Sigmoid colon (tissue), 7 donors: ENCODE measurements around the gene CD33. TPM values are rescaled to one million over a fixed set of nuclear protein-coding genes. Genes with fewer than 3 reads are reported as not detected.

Source experiments
- DNase-seq: peaks from one replicate; pipeline ENCODE4 v3.0.0-alpha.2; 2019
- H3K27ac ChIP-seq, 4 donors: fragments of 200-600 bp; sonication (generic); one replicate each; pipeline ENCODE4 v1.5.1; 2016 to 2019; ENCODE audit warnings: mild to moderate bottlenecking in 1 of 4
- H3K27me3 ChIP-seq, 3 donors: fragments of 200-600 bp; sonication (generic); one replicate each; pipeline ENCODE4 v1.5.1; 2019; ENCODE audit warnings: mild to moderate bottlenecking in 1 of 3
- H3K36me3 ChIP-seq, 4 donors: fragments of 200-600 bp; sonication (generic); one replicate each; pipeline ENCODE4 v1.5.1; 2016 to 2019
- H3K4me1 ChIP-seq, 4 donors: fragments of 200-600 bp; sonication (generic); one replicate each; pipeline ENCODE4 v1.5.1; 2017 to 2019
- H3K4me3 ChIP-seq, 4 donors: fragments of 200-600 bp; sonication (generic); one replicate each; pipeline ENCODE4 v1.5.1; 2017 to 2019; ENCODE audit warnings: mild to moderate bottlenecking in 2 of 4, moderate library complexity in 1 of 4
- H3K9me3 ChIP-seq, 4 donors: fragments of 200-600 bp in 3 of 4; sonication (generic) in 3 of 4; one replicate each; pipeline versions ENCODE4 v1.5.1 to v1.6.1; 2013 to 2019
- CTCF ChIP-seq, 4 experiments: fragments of 450-650 bp in 3 of 4; fragments of 200-600 bp in 1 of 4; IDR thresholded peaks; one replicate each; pipeline ENCODE4 v1.5.1; 2016 to 2019; ENCODE audit warnings: antibody characterized with exemption in 4 of 4, mild to moderate bottlenecking in 3 of 4, moderate library complexity in 2 of 4
- EP300 ChIP-seq, 4 donors: sonication (generic); formaldehyde crosslinking; IDR thresholded peaks; one replicate each; pipeline ENCODE4 v1.6.1; 2017; ENCODE audit warnings: antibody characterized with exemption in 4 of 4
- POLR2A ChIP-seq, 2 donors: fragments of 450-650 bp; IDR thresholded peaks; one replicate each; pipeline ENCODE4 v1.6.1; 2016; ENCODE audit warnings: antibody characterized with exemption in 2 of 2, mild to moderate bottlenecking in 2 of 2, moderate library complexity in 2 of 2
- POLR2AphosphoS5 ChIP-seq, 4 donors: sonication (generic); formaldehyde crosslinking; IDR thresholded peaks; one replicate each; pipeline ENCODE4 v1.6.1; 2017; ENCODE audit warnings: antibody characterized with exemption in 4 of 4
- WGBS, 2 donors: extraction: QIAGEN DNeasy Blood & Tissue Kit; methylation state at CpG; one replicate each; pipeline ENCODE4 v1.1.7; 2013; 5-methylcytosine and 5-hydroxymethylcytosine counted together
- intact Hi-C: fragments of 100-400 bp; cut with DNase I; formaldehyde crosslinking; loops from one replicate; pipeline ENCODE4 v1.15.1; 2023
- polyA plus RNA-seq, 3 donors: library from polyadenylated mRNA; stranded (reverse); fragments of 200-250 nt; gene quantifications; one replicate each; pipeline ENCODE4 v1.2.3, GENCODE V29; 2013
- total RNA-seq, 4 donors: library from RNA; depleted of rRNA; stranded (reverse); fragments of >200 nt; gene quantifications; one replicate each; pipeline ENCODE4 v1.1.0, GENCODE V29; 2016
- donor health status: healthy with polysubstance abuse.
- donor health status: Bipolar disorder and iron deficiency.
- donor health status: healthy.

Gene CD33
- total and polyA plus RNA-seq, 7 donors: 2.5 to 8.1 (median 4.2) TPM

GRCh38 chr19:51227326-51227725 lies 2.4 kb downstream of the CD33 start:
- no peak for DNase-seq

GRCh38 chr19:51227966-51228365 lies 3.1 kb downstream of the CD33 start:
- H3K9me3 ChIP-seq: no peaks in the 10 kb centered on the region
- intact Hi-C loops: no loop called here
- no peaks in the 10 kb centered on the region for H3K4me1 ChIP-seq
- no peak for DNase-seq
- H3K27ac ChIP-seq: no peak overlapping the region
- TF ChIP-seq CTCF (IDR thresholded peaks at IDR 0.05): no peak
- no peak for TF ChIP-seq POLR2AphosphoS5 (IDR thresholded peaks at IDR 0.05)
- no peak for TF ChIP-seq POLR2A (IDR thresholded peaks at IDR 0.05)
- TF ChIP-seq EP300 (IDR thresholded peaks at IDR 0.05): no peak
- 92 to 95% methylated on average over 2 of the region's 2 CpGs for WGBS, 2 donors
- no peaks in the 10 kb centered on the region for H3K36me3 ChIP-seq
- H3K4me3 ChIP-seq: no peak overlapping the region
- H3K27me3 ChIP-seq: no peaks in the 10 kb centered on the region

More at GRCh38 chr19:51227326-51227725, 2.4 kb downstream of the CD33 start:
- WGBS, 2 donors: 57 to 64% methylated on average over 2 of the region's 2 CpGs
- Histone ChIP-seq H3K4me1 (no peaks in the 10 kb centered on the region), H3K27ac (no peak overlapping the region), H3K36me3 (no peaks in the 10 kb centered on the region), H3K4me3 (no peak overlapping the region), H3K9me3 (no peaks in the 10 kb centered on the region), H3K27me3 (no peaks in the 10 kb centered on the region)
- TF ChIP-seq POLR2A (IDR thresholded peaks at IDR 0.05): no peak
- no peak for TF ChIP-seq CTCF (IDR thresholded peaks at IDR 0.05)
- intact Hi-C loops: no loop called here

- Histone ChIP-seq H3K9me3 (no peaks in the 10 kb centered on the region), H3K27ac (no peak overlapping the region), H3K36me3 (no peaks in the 10 kb centered on the region), H3K4me1 (no peaks in the 10 kb centered on the region), H3K4me3 (no peak overlapping the region), H3K27me3 (no peaks in the 10 kb centered on the region)
- TF ChIP-seq POLR2AphosphoS5 (IDR thresholded peaks at IDR 0.05) (no peak), EP300 (IDR thresholded peaks at IDR 0.05) (no peak), CTCF (IDR thresholded peaks at IDR 0.05) (no peak), POLR2A (IDR thresholded peaks at IDR 0.05) (no peak)
- intact Hi-C loops: no loop called here
- no peak for DNase-seq
- 86 to 91% methylated on average over 7 of the region's 7 CpGs for WGBS, 2 donors
These were observed 16.0 kb downstream of the CD33 start for GRCh38 chr19:51240866-51241265.

- no peaks in the 10 kb centered on the region for H3K9me3 ChIP-seq
- H3K4me1 ChIP-seq: no peaks in the 10 kb centered on the region
- intact Hi-C loops: no loop called here
- no peak for TF ChIP-seq POLR2A (IDR thresholded peaks at IDR 0.05)
- TF ChIP-seq POLR2AphosphoS5 (IDR thresholded peaks at IDR 0.05): no peak
- TF ChIP-seq CTCF (IDR thresholded peaks at IDR 0.05): no peak
- TF ChIP-seq EP300 (IDR thresholded peaks at IDR 0.05): no peak
- no peak overlapping the region for H3K27ac ChIP-seq
- H3K4me3 ChIP-seq: no peak overlapping the region
- no peaks in the 10 kb centered on the region for H3K27me3 ChIP-seq
- no peaks in the 10 kb centered on the region for H3K36me3 ChIP-seq
- 81% methylated on average over 8 of the region's 8 CpGs for WGBS, 2 donors
- DNase-seq: no peak
These were observed 18.2 kb downstream of the CD33 start for GRCh38 chr19:51242881-51243630.

GRCh38 chr19:51246164-51246552 lies 21.3 kb downstream of the CD33 start:
- intact Hi-C loops: no loop called here
- Histone ChIP-seq H3K4me3 (no peak overlapping the region), H3K36me3 (no peaks in the 10 kb centered on the region), H3K27me3 (no peaks in the 10 kb centered on the region), H3K4me1 (no peaks in the 10 kb centered on the region), H3K27ac (no peak overlapping the region), H3K9me3 (no peaks in the 10 kb centered on the region)
- DNase-seq: no peak
- no peak for TF ChIP-seq CTCF (IDR thresholded peaks at IDR 0.05)
- TF ChIP-seq POLR2A (IDR thresholded peaks at IDR 0.05): no peak
- TF ChIP-seq EP300 (IDR thresholded peaks at IDR 0.05): no peak
- TF ChIP-seq POLR2AphosphoS5 (IDR thresholded peaks at IDR 0.05): no peak
- 36 to 46% methylated on average over 5 of the region's 5 CpGs for WGBS, 2 donors
